H1 (cell line): Measurements from ENCODE around the gene CDC42BPB. TPM values are rescaled to one million over a fixed set of nuclear protein-coding genes. Genes with fewer than 3 reads are reported as not detected.
A peak's percentile ranks its signal among the peaks of the same experiment; 100 is the strongest.

ENCODE experiments used
- CTCF ChIA-PET: fragments of 300-600 bp; sonication (Branson Sonifier 250); formaldehyde crosslinking; loops from one replicate; lab custom pipeline; 2021; ENCODE audit not compliant: partially characterized antibody; lab: Charles Lee
- POLR2A ChIA-PET: fragments of 300-600 bp; sonication (Branson Sonifier 250); formaldehyde crosslinking; loops from one replicate; lab custom pipeline; 2021; ENCODE audit warnings: inconsistent platforms; ENCODE audit not compliant: partially characterized antibody; lab: Charles Lee
- DNase-seq, 2 experiments: peaks; one replicate each; pipeline versions ENCODE4 v3.0.0 to v3.0.0-alpha.2; 2010 to 2022; ENCODE audit warnings: low spot score in 2 of 2, low read depth in 1 of 2, mixed read lengths in 1 of 2
- FAIRE-seq: peaks from 2 replicates; lab custom pipeline; 2011; peaks lifted over from hg19 to GRCh38; lab: Jason Lieb, UNC
- H2AFZ ChIP-seq: 2 replicates; pipeline ENCODE4 v1.8.1; 2012; ENCODE audit warnings: low read length, inconsistent platforms
- H2AK5ac ChIP-seq: 2 replicates; pipeline ENCODE4 v1.6.1; 2013; ENCODE audit warnings: low read depth, low read length
- H2BK120ac ChIP-seq: replicated peaks from 2 replicates; pipeline ENCODE3; 2013; ENCODE audit warnings: low read depth, low read length, inconsistent platforms
- H2BK12ac ChIP-seq: 2 replicates; pipeline ENCODE4 v1.6.1; 2013; ENCODE audit warnings: low read depth, low read length
- H2BK15ac ChIP-seq: 2 replicates; pipeline ENCODE4 v1.6.1; 2013; ENCODE audit warnings: low read length
- H2BK20ac ChIP-seq: 2 replicates; pipeline ENCODE4 v1.6.1; 2013; ENCODE audit warnings: low read length
- H2BK5ac ChIP-seq: 2 replicates; pipeline ENCODE4 v1.6.1; 2013; ENCODE audit warnings: low read depth, low read length
- H3K14ac ChIP-seq: 2 replicates; pipeline ENCODE4 v1.6.1; 2013; ENCODE audit warnings: inconsistent platforms; ENCODE audit not compliant: insufficient read length
- H3K18ac ChIP-seq: 2 replicates; pipeline ENCODE4 v1.6.1; 2013; ENCODE audit warnings: low read length; ENCODE audit errors: extremely low read depth
- H3K23ac ChIP-seq: 2 replicates; pipeline ENCODE4 v1.6.1; 2013; ENCODE audit warnings: inconsistent platforms; ENCODE audit not compliant: insufficient read length
- H3K23me2 ChIP-seq: 2 replicates; pipeline ENCODE4 v1.6.1; 2013; ENCODE audit warnings: low read depth, low read length
- H3K27ac ChIP-seq: 2 replicates; pipeline ENCODE4 v1.6.1; 2011; ENCODE audit warnings: low read depth, low read length, inconsistent platforms
- H3K27me3 ChIP-seq, 4 experiments: replicated peaks in 1 of 4; 1 replicate in 1 of 4; 2 replicates in 3 of 4; pipeline versions ENCODE4 v1.6.1 to v1.8.1; 2011 to 2013; ENCODE audit warnings: low read length in 3 of 4, mild to moderate bottlenecking in 3 of 4, inconsistent platforms in 2 of 4, mixed read lengths in 2 of 4, moderate library complexity in 1 of 4; ENCODE audit not compliant: control insufficient read depth in 3 of 4, insufficient read depth in 3 of 4; ENCODE audit errors: extremely low read depth in 1 of 4
- H3K36me3 ChIP-seq, 4 experiments: 2 replicates each; pipeline versions ENCODE4 v1.6.1 to v1.8.1; 2011 to 2013; ENCODE audit warnings: mild to moderate bottlenecking in 4 of 4, low read length in 3 of 4, moderate library complexity in 2 of 4, control low read depth in 1 of 4, inconsistent platforms in 1 of 4; ENCODE audit not compliant: insufficient read depth in 4 of 4, control insufficient read depth in 2 of 4
- H3K4ac ChIP-seq: replicated peaks from 2 replicates; pipeline ENCODE3; 2013; ENCODE audit warnings: low read length, low read depth, mixed read lengths, inconsistent platforms; ENCODE audit not compliant: insufficient read length
- H3K4me1 ChIP-seq, 4 experiments: replicated peaks in 1 of 4; 1 replicate in 1 of 4; 2 replicates in 3 of 4; pipeline versions ENCODE4 v1.6.1 to v1.8.1; 2011 to 2013; ENCODE audit warnings: low read length in 3 of 4, inconsistent platforms in 2 of 4, mixed read lengths in 1 of 4; ENCODE audit not compliant: insufficient read depth in 4 of 4, control insufficient read depth in 3 of 4
- H3K4me2 ChIP-seq, 2 experiments: 2 replicates each; pipeline versions ENCODE4 v1.6.1 to v1.8.1; 2011 to 2013; ENCODE audit warnings: low read depth in 2 of 2, low read length in 2 of 2, control low read depth in 1 of 2, inconsistent platforms in 1 of 2, mild to moderate bottlenecking in 1 of 2; ENCODE audit not compliant: insufficient read depth in 1 of 2
- H3K4me3 ChIP-seq, 4 experiments: fragments of 200-600, 300-600 bp in 1 of 4; sonication (generic), shearing (Covaris generic), sonication (Bioruptor Twin) in 1 of 4; 2 replicates each; pipeline versions ENCODE4 v1.5.1 to v1.8.1; 2011 to 2016; ENCODE audit warnings: low read length in 4 of 4, low read depth in 3 of 4, control low read depth in 2 of 4, inconsistent platforms in 2 of 4, mild to moderate bottlenecking in 2 of 4, mixed read lengths in 1 of 4, moderate library complexity in 1 of 4; ENCODE audit not compliant: insufficient read depth in 2 of 4; ENCODE audit errors: extremely low read depth in 1 of 4
- H3K56ac ChIP-seq: replicated peaks from 2 replicates; pipeline ENCODE3; 2013; ENCODE audit warnings: low read depth, mild to moderate bottlenecking, mixed read lengths, low read length, inconsistent platforms; ENCODE audit not compliant: insufficient read length
- H3K79me1 ChIP-seq: 2 replicates; pipeline ENCODE4 v1.6.1; 2013; ENCODE audit warnings: low read depth, low read length, control low read depth
- H3K79me2 ChIP-seq, 2 experiments: 2 replicates each; pipeline versions ENCODE4 v1.6.1 to v1.8.1; 2012 to 2013; ENCODE audit warnings: low read length in 2 of 2, mild to moderate bottlenecking in 2 of 2, inconsistent platforms in 1 of 2; ENCODE audit not compliant: insufficient read depth in 2 of 2, control insufficient read depth in 1 of 2
- H3K9ac ChIP-seq, 4 experiments: replicated peaks in 1 of 4; 1 replicate in 1 of 4; 2 replicates in 3 of 4; pipeline versions ENCODE4 v1.6.1 to v1.8.1; 2011 to 2013; ENCODE audit warnings: low read depth in 3 of 4, low read length in 3 of 4, control low read depth in 2 of 4, mild to moderate bottlenecking in 2 of 4, moderate library complexity in 2 of 4, inconsistent platforms in 1 of 4; ENCODE audit errors: extremely low read depth in 1 of 4
- H3K9me3 ChIP-seq, 2 experiments: 2 replicates each; pipeline versions ENCODE4 v1.6.1 to v1.8.1; 2012 to 2013; ENCODE audit warnings: mild to moderate bottlenecking in 2 of 2, moderate library complexity in 2 of 2, control low read depth in 1 of 2, inconsistent platforms in 1 of 2, low read depth in 1 of 2, low read length in 1 of 2, mixed read lengths in 1 of 2; ENCODE audit not compliant: insufficient read depth in 2 of 2
- H4K20me1 ChIP-seq, 2 experiments: replicated peaks in 1 of 2; 2 replicates each; pipeline versions ENCODE3 to v1.8.1; 2011 to 2013; ENCODE audit warnings: inconsistent platforms in 2 of 2, low read length in 2 of 2, mild to moderate bottlenecking in 1 of 2; ENCODE audit not compliant: insufficient read depth in 2 of 2, control insufficient read depth in 1 of 2
- H4K5ac ChIP-seq: 2 replicates; pipeline ENCODE4 v1.6.1; 2013; ENCODE audit warnings: low read length, low read depth, mixed read lengths, inconsistent platforms; ENCODE audit not compliant: insufficient read length
- H4K8ac ChIP-seq: 2 replicates; pipeline ENCODE4 v1.8.0; 2013; ENCODE audit warnings: mild to moderate bottlenecking, moderate library complexity, low read length, inconsistent platforms; ENCODE audit not compliant: insufficient read depth; ENCODE audit errors: extremely low read depth
- H4K91ac ChIP-seq: replicated peaks from 2 replicates; pipeline ENCODE3; 2013; ENCODE audit warnings: low read length, mixed read lengths, inconsistent platforms; ENCODE audit not compliant: insufficient read length
- ASH2L ChIP-seq: fragments of 200-600, 300-600 bp; sonication (generic); IDR thresholded peaks from one replicate; pipeline ENCODE4 v1.7.1; 2017; ENCODE audit warnings: low read length
- CHD1 ChIP-seq: IDR thresholded peaks from 2 replicates; pipeline ENCODE4 v1.6.1; 2012; ENCODE audit warnings: low read depth, low read length, improper control_type of control experiment
- CTBP2 ChIP-seq: IDR thresholded peaks from 2 replicates; pipeline ENCODE4 v1.7.0; 2011; ENCODE audit warnings: borderline replicate concordance, mild to moderate bottlenecking, moderate library complexity, mixed read lengths, low read length; ENCODE audit not compliant: insufficient read depth, insufficient read length
- GABPA ChIP-seq: IDR thresholded peaks from 2 replicates; pipeline ENCODE4 v1.6.1; 2011; ENCODE audit warnings: mild to moderate bottlenecking, low read length, moderate library complexity, borderline replicate concordance; ENCODE audit not compliant: insufficient read depth
- KDM4A ChIP-seq: IDR thresholded peaks from one replicate; pipeline ENCODE4 v1.7.1; 2012; ENCODE audit warnings: low read depth, mild to moderate bottlenecking, moderate library complexity, low read length, inconsistent platforms; ENCODE audit not compliant: severe bottlenecking
- PHF8 ChIP-seq: fragments of 200-600 bp; sonication (generic); conservative IDR thresholded peaks from 2 replicates; pipeline ENCODE4 v1.7.1; 2012; ENCODE audit warnings: low read depth, mild to moderate bottlenecking, inconsistent platforms, low read length, moderate library complexity
- SIRT6 ChIP-seq: IDR thresholded peaks from one replicate; pipeline ENCODE4 v1.7.1; 2012; ENCODE audit warnings: low read length, inconsistent platforms
- SIX5 ChIP-seq: IDR thresholded peaks from 2 replicates; pipeline ENCODE4 v1.6.1; 2011; ENCODE audit warnings: mild to moderate bottlenecking, low read depth, low read length
- TBP ChIP-seq: IDR thresholded peaks from 2 replicates; pipeline ENCODE4 v1.6.1; 2011; ENCODE audit warnings: low read depth, low read length, improper control_type of control experiment
- WGBS, 2 experiments: shearing (Covaris generic) in 1 of 2; methylation state at CpG; one replicate each; pipeline versions ENCODE4 v1.1.6 to v1.1.7; 2013 to 2015; ENCODE audit warnings: low lambda C conversion rate in 2 of 2, mixed read lengths in 2 of 2, inconsistent platforms in 1 of 2, low coverage in 1 of 2, missing lambda C conversion rate in 1 of 2; ENCODE audit not compliant: insufficient replicate concordance in 2 of 2, insufficient coverage in 1 of 2, insufficient read length in 1 of 2; ENCODE audit errors: extremely low coverage in 1 of 2, missing lambda C conversion rate in 1 of 2; 5-methylcytosine and 5-hydroxymethylcytosine counted together
- polyA plus RNA-seq, 7 experiments: library from polyadenylated mRNA; depleted of rRNA in 3 of 7; stranded (reverse) in 5 of 7; unstranded in 2 of 7; fragments of >200 nt in 5 of 7; fragments of 200-250 nt in 2 of 7; gene quantifications; 1 replicate in 5 of 7; 2 replicates in 1 of 7; 4 replicates in 1 of 7; pipeline versions ENCODE4 v1.2.1 to v1.2.3, GENCODE V29; 2011 to 2013; ENCODE audit warnings: missing spikeins in 2 of 7, mixed read lengths in 2 of 7
- total RNA-seq: library from RNA; stranded (reverse); fragmentation: NEBNext Ultra II Directional; extraction: Animal tissue kit (Norgen Biotek cat#: 25700); gene quantifications from 2 replicates; pipeline ENCODE4 v1.2.1, GENCODE V29; 2021
- TF ChIP-seq, protein P1 (sequence below): IDR thresholded peaks from 2 replicates; pipeline ENCODE4 v1.6.1; 2012; ENCODE audit warnings: inconsistent platforms

CDC42BPB gene
- total and polyA plus RNA-seq, 2 of the 8 experiments (the other 6 are each of a cell fraction or from before 2014, with no cell fraction given): 51.2 to 88.2 TPM

DNA sequence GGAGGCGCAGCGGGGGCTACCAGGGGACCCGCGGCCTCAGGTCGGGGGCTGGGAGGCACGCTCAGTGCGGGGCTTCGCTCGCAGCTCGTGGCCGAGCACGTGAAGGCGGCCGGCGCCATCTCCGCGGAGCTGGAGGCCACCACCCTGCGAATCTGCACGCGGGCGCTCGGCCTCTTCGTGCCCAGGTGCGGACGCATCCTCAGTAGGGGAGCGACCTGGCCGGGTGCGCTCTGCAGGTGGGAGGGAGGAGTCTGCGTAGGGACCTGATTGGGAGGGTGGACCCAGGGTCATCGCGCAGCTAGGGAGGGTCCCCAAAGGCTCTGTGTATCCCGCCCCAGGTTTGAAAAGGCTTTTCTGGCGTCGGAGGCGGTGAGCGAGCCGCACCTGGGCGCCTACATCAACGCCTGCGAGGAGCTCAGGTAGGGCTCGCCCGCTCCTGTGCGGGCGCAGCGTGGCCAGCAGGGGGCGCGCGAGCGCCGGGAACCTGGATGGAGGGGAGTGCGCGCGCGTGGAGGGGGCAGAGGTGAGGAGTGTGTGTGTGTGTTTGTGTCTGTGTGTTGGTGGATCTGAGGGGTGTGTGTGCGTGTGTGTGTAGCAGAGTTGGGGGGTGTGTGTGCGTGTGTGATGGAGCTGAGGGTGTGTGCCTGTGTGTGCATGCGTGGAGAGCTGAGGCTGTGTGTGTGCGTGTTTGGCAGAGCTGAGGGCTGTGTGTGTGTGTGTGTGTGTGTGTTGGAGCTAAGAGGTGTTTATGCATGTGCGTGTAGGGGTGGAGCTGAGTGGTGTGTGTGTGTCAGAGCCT lies 47.5 kb upstream of the CDC42BPB start:
- H3K27ac ChIP-seq: no peak overlapping the region
- H3K4me2 ChIP-seq: peak overlapping the region; percentile 8 to 66
- H3K9ac ChIP-seq: no peak overlapping the region
- peak overlapping the region; percentile 25 for H4K5ac ChIP-seq
- H2AK5ac ChIP-seq: no peak overlapping the region
- peak overlapping the region; percentile 87 for H3K4ac ChIP-seq
- no peak overlapping the region for H3K14ac ChIP-seq
- ChIA-PET POLR2A (interaction anchor here (0.6 to 2.5 kb wide), 16 partner anchors 10 to 418 kb away, joined by 3 to 14 read pairs (median 3); partner anchors contain the start of genes EIF5 and EXOC3L4), CTCF (interaction anchor here (0.6 to 10.4 kb wide), 62 partner anchors 9 to 722 kb away, joined by 3 to 276 read pairs (median 6); partner anchors contain the start of genes EXOC3L4, LBHD2 and TNFAIP2)
- H4K20me1 ChIP-seq: peaks cover 0 to 3% of the 10 kb centered on the region in 2 experiments
- peak overlapping the region; percentile 64 for H2BK120ac ChIP-seq
- peaks cover 7 to 42% (median 34%) of the 10 kb centered on the region in 4 experiments for H3K27me3 ChIP-seq
- H3K18ac ChIP-seq: peak overlapping the region; percentile 81; the same call in 1 of the 2 replicates
- no peak overlapping the region for H3K23ac ChIP-seq
- no peaks in the 10 kb centered on the region for H3K79me2 ChIP-seq
- no peak overlapping the region for H2AFZ ChIP-seq
- 22% methylated on average over 52 of the region's 59 CpGs; no CpG with 5 or more reads in 1 of the 2 experiments for WGBS, 2 experiments
- peaks cover 3% of the 10 kb centered on the region; the same call in 1 of the 2 replicates for H3K23me2 ChIP-seq
- H2BK5ac ChIP-seq: peak overlapping the region; percentile 81
- FAIRE-seq (no peak), DNase-seq (peak in 1 of 2 experiments; percentile 93)
- H3K9me3 ChIP-seq: no peaks in the 10 kb centered on the region
- peak overlapping the region; percentile 79 for H4K8ac ChIP-seq
- H2BK12ac ChIP-seq: peak overlapping the region; percentile 92; the same call in 1 of the 2 replicates
- H3K56ac ChIP-seq: peak overlapping the region; percentile 89
- H2BK20ac ChIP-seq: peak overlapping the region; percentile 53
- H2BK15ac ChIP-seq: peak overlapping the region; percentile 95
- no peaks in the 10 kb centered on the region for H3K36me3 ChIP-seq
- H3K4me3 ChIP-seq: peak overlapping the region in 3 of 4 experiments; percentile 15 to 39 (median 32); a peak in 4 of 8 replicates
- peak overlapping the region; percentile 95 for H4K91ac ChIP-seq
- peaks cover 2 to 29% (median 19%) of the 10 kb centered on the region in 4 experiments for H3K4me1 ChIP-seq
- H3K79me1 ChIP-seq: no peaks in the 10 kb centered on the region
- TF ChIP-seq PHF8: no peak
- no peak for TF ChIP-seq TBP
- TF ChIP-seq CHD1: no peak
- peak; percentile 86 for TF ChIP-seq KDM4A
- TF ChIP-seq SIRT6: no peak
- TF ChIP-seq GABPA: no peak
- TF ChIP-seq, protein P1, sequence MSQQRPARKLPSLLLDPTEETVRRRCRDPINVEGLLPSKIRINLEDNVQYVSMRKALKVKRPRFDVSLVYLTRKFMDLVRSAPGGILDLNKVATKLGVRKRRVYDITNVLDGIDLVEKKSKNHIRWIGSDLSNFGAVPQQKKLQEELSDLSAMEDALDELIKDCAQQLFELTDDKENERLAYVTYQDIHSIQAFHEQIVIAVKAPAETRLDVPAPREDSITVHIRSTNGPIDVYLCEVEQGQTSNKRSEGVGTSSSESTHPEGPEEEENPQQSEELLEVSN: peak; percentile 96
- TF ChIP-seq ASH2L: peak; percentile 42
- no peak for TF ChIP-seq CTBP2
- no peak for TF ChIP-seq SIX5
